AG04450 (cell line): Measurements from ENCODE around the gene CARS2. TPM values are rescaled to one million over a fixed set of nuclear protein-coding genes. Genes with fewer than 3 reads are reported as not detected.

Experiments
- CTCF ChIA-PET: fragments of 300-600, 350-600 bp; formaldehyde crosslinking; extraction: SDS; loops from one replicate; lab custom pipeline; 2022; ENCODE audit warnings: antibody characterized with exemption, inconsistent platforms; lab: Charles Lee
- POLR2A ChIA-PET: fragments of 350-600 bp; formaldehyde crosslinking; extraction: SDS; loops from one replicate; lab custom pipeline; 2021; ENCODE audit warnings: antibody characterized with exemption, inconsistent platforms; lab: Yijun Ruan, JAX
- DNase-seq: peaks from one replicate; pipeline ENCODE4 v3.0.0-alpha.2; 2011; ENCODE audit warnings: low read depth, low spot score
- H3K27ac ChIP-seq: one replicate; pipeline ENCODE4 v1.5.1; 2012; ENCODE audit warnings: low read depth, low read length, control low read depth
- H3K27me3 ChIP-seq: one replicate; pipeline ENCODE4 v1.6.0; 2012; ENCODE audit warnings: low read length; ENCODE audit not compliant: control insufficient read depth, insufficient read depth
- H3K4me3 ChIP-seq: 2 replicates; pipeline ENCODE4 v1.5.1; 2011; ENCODE audit warnings: mild to moderate bottlenecking, low read depth, low read length, control low read depth
- H3K9me3 ChIP-seq: 2 replicates; pipeline ENCODE4 v1.5.1; 2012; ENCODE audit warnings: low read length; ENCODE audit not compliant: control insufficient read depth, insufficient read depth
- CTCF ChIP-seq: IDR thresholded peaks from 2 replicates; pipeline ENCODE4 v1.5.1; 2011; ENCODE audit warnings: low read depth, low read length, control low read depth, inconsistent platforms
- polyA plus RNA-seq: library from polyadenylated mRNA; depleted of rRNA; stranded (reverse); fragments of >200 nt; gene quantifications from 2 replicates; pipeline ENCODE4 v1.2.3, GENCODE V29; 2011

Gene CARS2
- polyA plus RNA-seq, 1 experiment = 51.5 TPM

GRCh38 chr13:110646442-110647364, 59.2 kb downstream of the CARS2 start:
- H3K4me3 ChIP-seq = no peak overlapping the region
- ChIA-PET POLR2A (interaction anchor here (1.6 to 2.1 kb wide), 2 partner anchors 12 to 68 kb away, joined by 5 to 8 read pairs; no protein-coding TSS in a partner anchor), CTCF (interaction anchor here (1.0 kb wide), 1 partner anchor 191 kb away, joined by 4 read pairs; no protein-coding TSS in a partner anchor)
- no peaks in the 10 kb centered on the region for H3K27me3 ChIP-seq
- no peak for TF ChIP-seq CTCF
- no peak overlapping the region for H3K27ac ChIP-seq
- no peak for DNase-seq
- no peaks in the 10 kb centered on the region; the same call in 1 of the 2 replicates for H3K9me3 ChIP-seq

GRCh38 chr13:110645750-110646149, 60.2 kb downstream of the CARS2 start:
- Histone ChIP-seq H3K27me3 (no peaks in the 10 kb centered on the region), H3K9me3 (no peaks in the 10 kb centered on the region; the same call in 1 of the 2 replicates), H3K4me3 (no peak overlapping the region), H3K27ac (no peak overlapping the region)
- ChIA-PET CTCF (interaction anchor here (1.0 to 1.1 kb wide), 2 partner anchors 171 to 190 kb away, joined by 4 read pairs; no protein-coding TSS in a partner anchor), POLR2A (interaction anchor here (0.7 to 2.1 kb wide), 3 partner anchors 11 to 69 kb away, joined by 3 to 8 read pairs (median 5); no protein-coding TSS in a partner anchor)
- TF ChIP-seq CTCF = no peak
- DNase-seq = no peak

- Histone ChIP-seq H3K9me3 (no peaks in the 10 kb centered on the region; the same call in 1 of the 2 replicates), H3K4me3 (no peak overlapping the region), H3K27ac (peak overlapping the region; percentile 39), H3K27me3 (no peaks in the 10 kb centered on the region)
- ChIA-PET CTCF (interaction anchor here (0.6 to 1.5 kb wide), 10 partner anchors 10 to 177 kb away, joined by 3 to 8 read pairs (median 4); no protein-coding TSS in a partner anchor), POLR2A (interaction anchor here (1.6 to 2.1 kb wide), 2 partner anchors 10 to 70 kb away, joined by 5 to 8 read pairs; no protein-coding TSS in a partner anchor)
- peak; percentile 37 for DNase-seq
- TF ChIP-seq CTCF = peak; percentile 55
These were observed 60.9 kb downstream of the CARS2 start for GRCh38 chr13:110644892-110645521.

GRCh38 chr13:110643768-110644421, 62.0 kb downstream of the CARS2 start:
- POLR2A ChIA-PET = no interaction called here

More at GRCh38 chr13:110643768-110644421, 62.0 kb downstream of the CARS2 start:
- CTCF ChIA-PET = interaction anchor here (0.7 to 1.5 kb wide), 7 partner anchors 9 to 176 kb away, joined by 3 to 8 read pairs (median 5); no protein-coding TSS in a partner anchor
- Histone ChIP-seq H3K4me3 (no peak overlapping the region), H3K27me3 (no peaks in the 10 kb centered on the region), H3K27ac (no peak overlapping the region), H3K9me3 (no peaks in the 10 kb centered on the region; the same call in 1 of the 2 replicates)
- no peak for DNase-seq
- TF ChIP-seq CTCF = no peak
